ENCODE data around the gene DLG2.

DNA sequence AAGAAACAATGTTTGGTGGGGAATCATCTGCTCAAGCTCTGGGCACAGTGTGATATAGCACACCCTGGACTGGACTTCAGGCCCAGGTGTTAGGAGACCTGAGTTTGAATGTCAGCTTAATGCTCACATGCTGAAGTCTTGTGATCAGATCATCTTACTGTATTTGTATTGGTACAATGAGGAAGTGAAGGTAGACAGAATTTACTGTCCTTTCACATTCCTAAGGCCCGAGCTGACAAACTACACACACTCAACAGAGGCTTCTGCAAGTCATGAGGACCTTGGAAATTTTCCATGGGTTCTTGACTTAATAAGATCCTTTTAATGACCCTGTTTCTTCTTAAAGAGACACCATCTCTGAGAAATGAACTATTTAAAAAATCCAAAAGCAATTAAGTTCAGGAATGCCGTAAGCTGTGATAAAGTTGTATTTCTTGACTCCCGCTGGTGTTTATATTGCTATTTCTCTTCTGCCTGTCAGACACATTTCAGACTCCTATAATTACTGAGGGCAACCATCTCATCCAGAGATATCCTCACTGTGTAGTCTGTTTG, 802.0 kb downstream of the DLG2 start:
- TF ChIP-seq, protein P1, sequence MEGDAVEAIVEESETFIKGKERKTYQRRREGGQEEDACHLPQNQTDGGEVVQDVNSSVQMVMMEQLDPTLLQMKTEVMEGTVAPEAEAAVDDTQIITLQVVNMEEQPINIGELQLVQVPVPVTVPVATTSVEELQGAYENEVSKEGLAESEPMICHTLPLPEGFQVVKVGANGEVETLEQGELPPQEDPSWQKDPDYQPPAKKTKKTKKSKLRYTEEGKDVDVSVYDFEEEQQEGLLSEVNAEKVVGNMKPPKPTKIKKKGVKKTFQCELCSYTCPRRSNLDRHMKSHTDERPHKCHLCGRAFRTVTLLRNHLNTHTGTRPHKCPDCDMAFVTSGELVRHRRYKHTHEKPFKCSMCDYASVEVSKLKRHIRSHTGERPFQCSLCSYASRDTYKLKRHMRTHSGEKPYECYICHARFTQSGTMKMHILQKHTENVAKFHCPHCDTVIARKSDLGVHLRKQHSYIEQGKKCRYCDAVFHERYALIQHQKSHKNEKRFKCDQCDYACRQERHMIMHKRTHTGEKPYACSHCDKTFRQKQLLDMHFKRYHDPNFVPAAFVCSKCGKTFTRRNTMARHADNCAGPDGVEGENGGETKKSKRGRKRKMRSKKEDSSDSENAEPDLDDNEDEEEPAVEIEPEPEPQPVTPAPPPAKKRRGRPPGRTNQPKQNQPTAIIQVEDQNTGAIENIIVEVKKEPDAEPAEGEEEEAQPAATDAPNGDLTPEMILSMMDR (IDR thresholded peaks at IDR 0.05), result no peak
- TF ChIP-seq POLR2A (IDR thresholded peaks at IDR 0.05), result no peak
